HG02943 (cell line): ENCODE results near the gene ENTREP3.
"Not testable (repeated sequence)": the region's sequence is repeated elsewhere in the genome, so short reads cannot be mapped to it uniquely, and the experiment has no call there.

Experiments used
- ATAC-seq: cut with Tn5 transposase; IDR thresholded peaks from one replicate; pipeline ENCODE4 v1.9.1; 2021; ENCODE audit warnings: mild to moderate bottlenecking, low read depth, moderate library complexity; ENCODE audit not compliant: unreplicated experiment

Gene ENTREP3

DNA sequence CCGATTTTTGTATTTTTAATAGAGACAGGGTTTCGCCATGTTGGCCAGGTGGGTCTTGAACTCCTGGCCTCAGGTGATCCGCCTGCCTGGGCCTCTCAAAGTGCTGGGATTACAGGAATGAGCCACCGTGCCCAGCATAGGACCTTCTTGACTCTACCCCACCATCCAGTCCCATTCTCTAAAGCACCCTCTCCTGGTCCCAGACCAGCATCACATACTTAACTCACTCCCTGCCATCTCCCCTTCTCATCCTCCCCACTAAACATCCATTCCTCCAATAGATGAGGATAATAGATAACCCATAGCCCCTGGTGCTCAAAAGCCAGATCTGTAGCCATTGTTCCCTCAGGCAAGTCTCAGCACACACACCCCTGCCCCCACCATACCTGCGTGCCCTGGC is 2.1 kb downstream of the ENTREP3 start:
- no peak for ATAC-seq

GRCh38 chr1:155251566-155251965 is 3.7 kb downstream of the ENTREP3 start:
- ATAC-seq, result no peak

DNA sequence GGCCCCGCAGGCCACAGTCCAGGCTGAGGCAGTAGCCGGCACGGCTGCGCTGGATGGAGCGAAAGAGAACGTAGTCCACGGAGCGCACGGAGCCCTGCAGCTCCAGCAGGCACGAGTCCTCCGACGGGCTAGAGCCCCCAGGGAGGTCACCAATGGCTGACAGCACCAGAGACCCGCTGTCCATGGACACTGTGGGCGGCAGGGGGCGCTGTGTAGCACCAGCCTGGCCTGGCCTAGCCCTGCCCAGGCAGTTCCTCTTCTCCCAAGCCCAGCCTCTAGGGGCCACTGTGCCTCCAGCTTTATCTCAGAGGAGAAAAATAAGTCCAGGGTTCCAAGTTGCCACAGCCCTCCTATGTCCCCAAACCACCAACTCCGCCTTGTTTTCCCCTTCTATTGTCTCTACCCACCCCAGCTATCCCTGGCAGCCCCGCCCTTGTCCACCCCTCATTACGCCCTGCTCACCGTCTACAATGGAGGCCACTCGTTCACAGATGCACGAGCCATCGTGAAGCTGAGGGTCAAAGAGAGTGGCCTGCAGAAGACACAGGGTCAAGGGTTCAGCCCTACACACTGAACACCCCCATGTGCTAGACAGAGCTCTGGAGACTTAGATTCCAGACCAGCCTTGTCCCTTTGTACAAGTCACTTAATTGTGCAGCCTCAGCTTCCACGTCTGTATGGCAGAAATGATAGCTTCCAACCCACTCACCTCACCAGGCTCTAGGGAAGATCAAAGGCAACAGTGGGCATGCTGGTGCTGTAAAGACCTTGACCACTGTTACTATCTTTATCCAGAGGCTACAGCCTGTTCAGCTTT is 4.4 kb downstream of the ENTREP3 start:
- ATAC-seq, result no peak

DNA sequence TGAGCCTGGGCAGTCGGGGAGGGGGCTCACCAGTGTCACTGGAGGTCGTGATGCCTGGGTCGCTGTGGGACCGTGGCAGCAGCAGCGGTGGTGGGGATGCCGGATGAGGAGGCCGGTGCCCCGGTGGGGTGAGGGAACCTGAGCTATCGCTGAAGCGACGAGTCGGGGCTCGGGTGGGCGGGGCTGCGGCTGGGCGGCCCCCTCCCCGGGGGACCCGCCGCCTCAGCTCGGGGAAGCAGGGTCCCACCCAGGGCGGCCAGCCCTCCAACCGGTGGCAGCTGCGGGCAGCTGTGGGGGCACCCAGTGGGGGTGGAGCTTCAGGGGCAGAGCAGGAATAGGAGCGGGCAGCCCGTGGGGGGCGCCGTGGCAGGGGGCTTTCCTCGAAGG is 5.0 kb downstream of the ENTREP3 start:
- no peak for ATAC-seq

DNA sequence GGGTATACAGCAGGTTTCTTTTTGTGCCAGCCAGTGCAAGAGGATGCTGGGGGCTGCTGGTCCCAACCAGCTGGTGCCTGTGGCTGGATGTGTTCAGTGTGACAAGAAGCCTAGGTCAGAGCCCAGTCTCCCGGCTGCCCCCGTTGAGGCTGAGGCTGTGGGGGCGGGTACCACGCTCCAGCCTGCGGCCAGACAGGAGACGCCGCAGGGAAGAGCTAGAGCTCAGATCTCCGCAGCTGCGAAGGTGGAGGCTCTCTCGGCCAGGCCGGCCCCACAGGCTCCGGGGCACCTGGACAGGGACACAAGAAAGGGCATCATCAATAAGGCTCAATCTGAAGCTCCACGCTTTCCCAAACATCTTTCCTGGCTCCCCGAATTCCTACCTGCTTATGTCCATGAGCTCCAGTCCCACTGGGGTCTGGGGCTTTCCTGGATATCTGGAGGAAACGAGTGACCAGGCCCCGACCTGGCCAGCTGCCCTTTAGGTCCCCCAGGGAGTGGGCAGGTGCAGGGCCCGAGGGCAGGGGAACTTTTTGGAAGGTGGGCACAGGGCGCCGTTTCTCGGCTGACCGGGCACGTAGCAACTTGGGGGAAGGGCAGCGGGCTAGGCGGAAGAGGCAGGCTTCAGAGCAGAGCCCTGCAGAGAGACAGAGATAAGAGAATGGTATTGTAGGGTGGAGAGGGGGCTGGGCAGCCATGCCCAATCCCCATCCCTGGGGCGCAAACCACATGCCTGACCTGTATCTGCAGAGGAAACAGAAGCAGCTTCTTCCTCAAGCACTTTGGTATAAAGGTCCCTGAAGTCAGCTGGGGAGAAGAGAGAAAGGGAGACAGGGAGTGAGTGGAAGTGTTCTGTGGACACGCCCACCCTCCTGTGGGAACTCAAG is 7.4 kb downstream of the ENTREP3 start:
- no peak for ATAC-seq

DNA sequence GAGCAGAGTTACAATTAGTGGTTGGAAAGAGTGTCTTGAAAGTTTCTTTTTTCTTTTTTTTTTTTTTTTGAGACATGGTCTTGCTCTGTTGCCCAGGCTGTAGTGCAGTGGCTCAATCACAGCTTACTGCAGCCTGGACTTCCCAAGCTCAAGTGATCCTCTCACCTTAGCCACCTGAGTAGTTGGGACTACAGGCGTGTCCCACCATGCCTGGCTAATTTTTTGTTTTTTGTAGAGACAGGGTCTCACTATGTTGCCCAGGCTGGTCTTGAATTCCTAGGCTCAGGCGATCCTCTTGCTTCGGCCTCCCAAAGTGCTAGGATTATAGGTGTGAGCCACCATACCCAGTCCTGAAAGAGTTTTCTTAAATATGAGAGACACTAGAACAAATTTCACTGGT is 8.5 kb downstream of the ENTREP3 start:
- not testable (repeated sequence) for ATAC-seq

- ATAC-seq, result no peak
Measured at GRCh38 chr1:155245163-155245524, 10.1 kb downstream of the ENTREP3 start.

DNA sequence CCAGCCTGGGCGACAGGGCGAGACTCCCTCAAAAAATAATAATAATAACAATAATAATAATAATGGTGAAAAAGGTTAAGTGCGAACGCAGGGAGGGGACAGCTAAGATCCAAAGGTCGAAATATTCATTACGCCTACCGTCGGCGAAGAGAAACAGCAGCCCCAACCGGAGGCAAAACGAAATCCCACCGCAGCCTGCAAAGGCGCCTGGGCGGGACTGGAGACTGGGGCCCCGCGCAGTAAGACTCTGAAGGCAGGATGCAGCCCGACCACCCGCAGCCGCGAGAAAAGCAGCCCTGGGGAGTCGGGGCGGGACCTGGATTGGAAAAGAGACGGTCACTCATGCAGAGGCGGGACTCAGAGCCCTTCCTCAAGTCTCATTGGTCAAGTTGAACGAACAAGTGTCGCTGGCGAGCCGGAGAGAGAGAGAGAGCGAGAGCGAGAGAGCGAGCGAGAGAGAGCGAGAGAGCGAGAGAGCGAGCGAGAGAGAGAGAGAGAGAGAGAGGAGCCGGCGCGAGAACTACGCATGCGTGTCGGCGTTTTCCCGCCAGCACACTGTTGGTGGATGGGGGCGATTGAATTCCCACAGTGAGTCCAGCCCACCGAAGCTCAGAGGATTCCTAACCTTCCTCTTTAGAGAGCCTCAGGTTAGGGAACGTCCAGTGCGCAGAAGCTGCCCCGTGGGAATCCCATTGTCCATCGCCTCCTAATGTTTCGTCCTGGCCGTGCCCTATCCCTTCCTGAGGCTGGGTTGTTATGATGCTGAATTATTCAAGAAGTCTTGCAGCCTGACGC is 10.7 kb downstream of the ENTREP3 start:
- ATAC-seq, result peak; percentile 80

GRCh38 chr1:155242805-155243358 is 12.4 kb downstream of the ENTREP3 start:
- no peak for ATAC-seq

DNA sequence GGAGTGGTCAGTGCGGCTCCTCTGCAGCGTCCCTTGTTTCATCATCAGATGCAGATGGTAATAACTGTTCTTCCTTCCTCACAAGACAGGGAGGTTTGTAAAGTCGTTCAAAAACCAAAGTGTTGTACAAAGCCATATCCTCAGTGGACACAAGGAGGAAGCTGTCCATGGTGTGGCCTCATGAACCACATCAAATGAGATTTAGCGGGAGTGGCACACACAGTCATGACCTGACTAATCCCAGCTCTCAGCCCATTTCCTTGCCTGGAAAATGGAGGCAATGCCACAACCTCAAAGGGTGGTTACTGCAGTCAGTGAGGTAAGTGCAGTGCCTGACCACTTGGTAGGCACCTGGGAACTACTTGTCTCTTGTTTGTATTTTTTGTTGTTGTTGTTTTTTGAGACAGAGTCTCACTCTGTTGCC is 13.4 kb downstream of the ENTREP3 start:
- ATAC-seq, result no peak

DNA sequence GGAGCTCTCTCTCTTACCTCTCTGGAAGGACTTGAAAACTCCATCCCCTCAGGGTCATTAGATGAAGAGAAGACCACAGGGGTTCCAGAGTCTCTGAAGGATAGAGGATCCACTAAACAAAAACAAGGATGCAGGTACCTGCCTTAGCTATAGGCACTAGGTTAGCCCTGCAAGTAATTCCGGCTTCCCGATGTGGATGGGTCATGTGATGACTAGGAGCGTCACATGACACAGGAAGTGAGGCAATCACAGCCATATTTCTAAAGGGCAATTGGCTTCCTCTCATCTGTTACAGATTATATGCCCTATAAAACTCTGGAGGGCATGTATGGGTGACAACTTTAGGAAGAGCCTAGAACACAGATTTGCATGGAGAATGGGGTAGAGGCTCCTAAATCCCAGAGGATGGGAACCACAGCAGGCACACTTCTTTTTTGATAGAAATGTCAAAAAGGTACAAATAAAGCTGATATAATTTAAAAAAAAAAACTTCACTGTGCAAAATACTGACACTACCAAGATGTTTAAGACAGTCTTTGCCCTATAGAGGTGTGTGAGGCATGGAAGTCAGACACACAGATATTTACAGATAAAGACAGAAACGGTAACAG is 14.1 kb downstream of the ENTREP3 start:
- no peak for ATAC-seq

DNA sequence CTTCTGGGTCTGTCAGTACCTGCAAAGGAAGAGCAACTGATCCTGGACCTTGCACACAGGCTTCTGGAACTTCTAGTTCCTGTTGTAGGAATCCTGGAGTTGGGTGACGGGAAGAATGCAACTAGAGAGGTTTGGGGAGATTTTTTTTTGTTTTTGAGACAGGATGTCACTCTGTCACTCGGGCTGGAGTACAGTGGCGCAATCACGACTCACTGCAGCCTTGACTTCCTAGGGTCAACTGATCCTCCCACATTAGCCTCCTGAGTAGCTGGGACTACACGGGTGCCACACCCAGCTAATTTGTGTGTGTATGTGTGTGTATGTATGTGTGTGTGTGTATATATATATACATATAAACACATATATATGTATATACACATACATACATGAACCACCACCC is 18.8 kb downstream of the ENTREP3 start:
- no peak for ATAC-seq

DNA sequence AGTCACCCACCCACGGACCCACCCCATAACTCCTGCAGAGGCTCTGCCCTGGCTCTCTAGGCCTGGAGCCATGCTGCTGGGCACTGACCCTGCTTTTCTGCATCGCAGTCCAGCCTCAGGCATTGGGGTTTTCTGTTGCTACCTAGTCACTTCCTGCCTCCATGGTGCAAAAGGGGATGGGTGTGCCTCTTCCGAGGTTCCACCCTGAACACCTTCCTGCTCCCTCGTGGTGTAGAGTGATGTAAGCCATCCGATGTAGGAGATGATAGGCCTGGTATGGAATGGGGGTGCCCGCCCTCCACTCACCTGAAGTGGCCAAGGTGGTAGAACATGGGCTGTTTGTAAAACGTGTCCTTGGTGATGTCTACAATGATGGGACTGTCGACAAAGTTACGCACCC is 19.9 kb downstream of the ENTREP3 start:
- ATAC-seq, result not testable (repeated sequence)

DNA sequence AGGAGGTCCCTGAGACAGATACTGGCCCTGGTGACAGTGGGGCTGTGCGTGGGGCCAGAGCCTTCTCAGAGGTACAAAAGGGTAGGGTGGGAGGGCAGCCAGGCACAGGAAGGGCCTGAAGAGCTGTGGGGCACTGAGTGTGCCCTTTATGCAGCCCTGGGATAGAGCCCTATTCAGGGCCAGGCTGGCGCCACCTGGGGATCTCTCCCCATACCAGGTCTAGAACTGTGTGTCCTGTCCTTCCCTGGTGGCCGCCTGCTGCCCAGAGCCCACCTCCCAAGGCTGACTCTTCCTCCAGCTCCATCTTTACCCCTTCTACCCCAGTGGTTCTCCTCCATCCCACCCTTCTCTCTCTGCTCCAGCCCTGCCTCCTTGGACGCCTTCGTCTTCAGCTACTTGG is 21.8 kb downstream of the ENTREP3 start:
- not testable (repeated sequence) for ATAC-seq

DNA sequence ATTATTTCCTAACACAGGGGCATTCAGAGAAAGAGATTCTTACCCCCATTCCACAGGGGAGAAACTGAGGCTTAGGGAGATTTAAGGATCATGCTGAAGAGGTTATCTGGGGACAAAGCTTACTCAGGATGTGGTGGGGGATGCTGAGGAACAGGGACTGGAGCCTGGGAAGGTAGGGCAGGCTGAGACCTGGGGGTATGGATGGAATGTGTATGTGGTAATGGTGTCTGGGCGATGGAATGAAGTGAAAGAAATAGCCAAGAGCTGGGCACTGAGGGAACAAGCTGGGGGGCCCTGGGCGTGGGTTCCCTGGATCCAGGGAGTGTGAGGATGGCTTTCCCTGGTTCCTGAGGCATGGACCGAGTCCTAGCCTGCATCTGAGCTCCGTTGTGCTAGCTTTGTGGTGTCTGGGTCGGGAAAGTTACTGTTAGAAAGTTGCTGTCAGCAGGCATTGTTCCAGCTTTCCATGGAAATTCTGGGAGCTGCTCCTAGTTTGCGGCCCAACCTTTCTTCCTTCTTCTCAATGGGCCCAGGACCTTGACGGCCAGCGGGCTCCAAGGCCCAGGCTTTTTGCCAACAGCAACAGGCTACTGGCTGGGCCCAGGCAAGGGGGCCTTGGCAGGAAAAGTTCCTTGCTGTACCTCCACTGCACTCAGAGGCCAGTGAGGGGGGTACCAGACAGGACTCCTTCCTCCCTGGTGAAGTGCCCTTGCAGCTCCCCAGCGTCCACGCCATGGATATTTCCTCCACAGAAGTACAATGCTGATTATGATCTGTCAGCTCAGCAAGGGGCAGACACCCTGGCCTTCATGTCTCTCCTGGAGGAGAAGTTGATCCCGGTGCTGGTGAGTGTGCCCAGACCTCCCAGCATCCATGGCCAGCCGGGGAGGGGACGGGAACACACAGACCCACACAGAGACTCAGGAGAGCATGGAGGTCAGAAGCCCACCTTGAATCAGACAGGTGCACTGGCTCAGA is 23.0 kb downstream of the ENTREP3 start:
- ATAC-seq, result not testable (repeated sequence)

DNA sequence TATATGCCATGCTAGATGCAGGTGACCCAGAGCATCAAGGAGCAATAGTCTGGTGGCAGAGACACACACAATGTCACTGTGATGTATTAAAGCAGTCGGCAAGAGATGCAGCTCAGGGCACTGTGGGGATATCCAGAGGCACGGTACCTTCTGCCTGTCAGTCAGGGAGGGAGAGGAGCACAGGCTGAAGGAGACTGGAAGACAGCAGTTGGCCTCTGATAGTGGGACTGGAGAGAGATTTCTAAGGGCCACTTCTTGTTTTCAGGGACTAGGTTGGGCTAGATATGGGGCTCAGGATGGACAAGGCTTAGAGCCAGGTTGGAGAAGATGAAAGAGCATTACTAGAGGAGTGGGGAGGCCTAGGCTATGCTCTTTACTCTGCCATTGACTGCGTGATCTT is 24.0 kb downstream of the ENTREP3 start:
- not testable (repeated sequence) for ATAC-seq

- ATAC-seq, result peak; percentile 3
Measured at GRCh38 chr1:155228096-155228427, 27.2 kb downstream of the ENTREP3 start.

GRCh38 chr1:155227261-155228095 is 27.8 kb downstream of the ENTREP3 start:
- peak; percentile 96 for ATAC-seq
